T-cell (primary cell): ENCODE data around the gene PPP1R9B. TPM values are rescaled to one million over a fixed set of nuclear protein-coding genes. Genes with fewer than 3 reads are reported as not detected.

Experiments
- ATAC-seq, 4 experiments: fragments of 200-7000 bp in 3 of 4; fragments of 150-1000 bp in 1 of 4; cut with Tn5 transposase; replicated peaks in 1 of 4; 1 replicate in 3 of 4; 2 replicates in 1 of 4; pipeline ENCODE4 v1.10.0; 2021; ENCODE audit warnings: moderate library complexity in 3 of 4, mild to moderate bottlenecking in 2 of 4, moderate number of reproducible peaks in 1 of 4
- CTCF ChIA-PET, 2 donors: fragments of 300-600 bp; sonication (Branson Sonifier 250); formaldehyde crosslinking; loops; one replicate each; lab custom pipeline; 2022; ENCODE audit warnings: antibody characterized with exemption in 2 of 2; lab: Charles Lee
- POLR2A ChIA-PET, 2 donors: fragments of 300-600 bp; sonication (Branson Sonifier 250); formaldehyde crosslinking; loops; one replicate each; lab custom pipeline; 2022; ENCODE audit warnings: antibody characterized with exemption in 2 of 2; lab: Charles Lee
- DNase-seq, 35 experiments: peaks; one replicate each; pipeline versions ENCODE4 v3.0.0 to v3.0.0-alpha.2; 2013 to 2023
- H3K27ac ChIP-seq: one replicate; pipeline ENCODE4 v1.5.1; 2013; ENCODE audit warnings: low read length
- H3K27me3 ChIP-seq, 2 experiments: replicated peaks in 1 of 2; 1 replicate in 1 of 2; 2 replicates in 1 of 2; pipeline versions ENCODE4 v1.6.1 to v1.7.0; 2013; ENCODE audit warnings: low read length in 1 of 2, mixed read lengths in 1 of 2; ENCODE audit not compliant: control insufficient read depth in 2 of 2, insufficient read depth in 2 of 2; ENCODE audit errors: extremely low read depth in 1 of 2
- H3K36me3 ChIP-seq, 2 donors: 1 replicate in 1 of 2; 2 replicates in 1 of 2; pipeline versions ENCODE4 v1.6.1 to v1.7.0; 2013; ENCODE audit warnings: low read length in 1 of 2; ENCODE audit not compliant: control insufficient read depth in 2 of 2, insufficient read depth in 1 of 2; ENCODE audit errors: extremely low read depth in 1 of 2
- H3K4me1 ChIP-seq, 2 experiments: 1 replicate in 1 of 2; 2 replicates in 1 of 2; pipeline versions ENCODE4 v1.6.1 to v1.7.0; 2013; ENCODE audit warnings: low read length in 2 of 2, mixed read lengths in 1 of 2; ENCODE audit not compliant: insufficient read depth in 2 of 2, control insufficient read depth in 1 of 2; ENCODE audit errors: extremely low read depth in 1 of 2
- H3K4me3 ChIP-seq, 2 donors: 1 replicate in 1 of 2; 2 replicates in 1 of 2; pipeline versions ENCODE4 v1.5.1 to v1.7.0; 2013; ENCODE audit warnings: mild to moderate bottlenecking in 2 of 2, low read length in 1 of 2, moderate library complexity in 1 of 2; ENCODE audit not compliant: control insufficient read depth in 1 of 2; ENCODE audit errors: extremely low read depth in 1 of 2
- H3K9me3 ChIP-seq: 2 replicates; pipeline ENCODE4 v1.7.0; 2013
- H3K27ac Mint-ChIP-seq, 2 donors: one replicate each; pipeline ENCODE4 v1.8.0; 2020 to 2021; ENCODE audit warnings: mild to moderate bottlenecking in 2 of 2, mixed read lengths in 2 of 2
- H3K27me3 Mint-ChIP-seq, 2 donors: one replicate each; pipeline ENCODE4 v1.8.0; 2021 to 2022; ENCODE audit warnings: mixed read lengths in 2 of 2
- H3K36me3 Mint-ChIP-seq: one replicate; pipeline ENCODE4 v1.8.0; 2021; ENCODE audit warnings: mixed read lengths
- H3K4me1 Mint-ChIP-seq, 3 donors: one replicate each; pipeline ENCODE4 v1.8.0; 2020 to 2022; ENCODE audit warnings: mixed read lengths in 3 of 3, mild to moderate bottlenecking in 1 of 3
- H3K4me3 Mint-ChIP-seq, 3 donors: one replicate each; pipeline ENCODE4 v1.8.0; 2020 to 2022; ENCODE audit warnings: mild to moderate bottlenecking in 3 of 3, mixed read lengths in 3 of 3, moderate library complexity in 3 of 3
- H3K9me3 Mint-ChIP-seq, 3 donors: one replicate each; pipeline ENCODE4 v1.8.0; 2020 to 2022; ENCODE audit warnings: mixed read lengths in 3 of 3
- WGBS: methylation state at CpG from one replicate; pipeline ENCODE4 v1.1.5; 2013; ENCODE audit warnings: missing lambda C conversion rate; ENCODE audit not compliant: insufficient coverage; 5-methylcytosine and 5-hydroxymethylcytosine counted together
- total RNA-seq, 35 experiments: library from RNA in 6 of 35; stranded (reverse) in 6 of 35; fragments of 120-200 nt in 1 of 35; gene quantifications; one replicate each; pipeline versions ENCODE4 v1.2.1 to v1.2.4 and lab custom pipeline; 2013 to 2026

The PPP1R9B gene
- total RNA-seq, 5 donors from 2014 or later (not counting 1 experiment from before 2014, with no cell fraction given) = 69.5 to 95.9 (median 91.3) TPM

- DNase-seq = no peak
- POLR2A ChIA-PET = interaction anchor here in 1 of 2 donors (0.6 kb wide), 1 partner anchor 39 kb away, joined by 6 read pairs; no protein-coding TSS in a partner anchor
- Mint-ChIP-seq H3K4me1 (peaks cover 34 to 45% (median 42%) of the 10 kb centered on the region in 3 donors), H3K36me3 (peaks cover 42% of the 10 kb centered on the region), H3K27me3 (peaks cover under 1 to 2% of the 10 kb centered on the region in 2 donors), H3K9me3 (no peaks in the 10 kb centered on the region), H3K27ac (peak overlapping the region in 1 of 2 donors; percentile 58), H3K4me3 (no peak overlapping the region)
- no peak for ATAC-seq
- Histone ChIP-seq H3K4me1 (peaks cover 11 to 21% of the 10 kb centered on the region in 2 experiments), H3K4me3 (no peak overlapping the region), H3K27ac (no peak overlapping the region), H3K27me3 (peaks cover 0 to 6% of the 10 kb centered on the region in 2 experiments), H3K9me3 (no peaks in the 10 kb centered on the region), H3K36me3 (peaks cover 19 to 63% of the 10 kb centered on the region in 2 donors)
- WGBS = 83% methylated on average over 2 of the region's 11 CpGs
- CTCF ChIA-PET = interaction anchor here (1.3 to 1.4 kb wide), 2 partner anchors 25 to 26 kb away, joined by 3 read pairs; no protein-coding TSS in a partner anchor
Measured at GRCh38 chr17:50136096-50136687, 14.3 kb downstream of the PPP1R9B start.

- ChIA-PET POLR2A (interaction anchor here in 1 of 2 donors (0.6 kb wide), 1 partner anchor 38 kb away, joined by 6 read pairs; no protein-coding TSS in a partner anchor), CTCF (interaction anchor here in 1 of 2 donors (1.3 kb wide), 1 partner anchor 25 kb away, joined by 3 read pairs; no protein-coding TSS in a partner anchor)
- Histone ChIP-seq H3K9me3 (no peaks in the 10 kb centered on the region), H3K27ac (no peak overlapping the region), H3K36me3 (peaks cover 19 to 57% of the 10 kb centered on the region in 2 donors), H3K27me3 (peaks cover 0 to 13% of the 10 kb centered on the region in 2 experiments), H3K4me3 (no peak overlapping the region), H3K4me1 (peaks cover 10 to 21% of the 10 kb centered on the region in 2 experiments)
- H3K4me3 Mint-ChIP-seq = no peak overlapping the region
- H3K27me3 Mint-ChIP-seq = peaks cover 6 to 7% of the 10 kb centered on the region in 2 donors
- no peaks in the 10 kb centered on the region for H3K9me3 Mint-ChIP-seq
- H3K27ac Mint-ChIP-seq = no peak overlapping the region
- 94% methylated on average over 7 of the region's 16 CpGs for WGBS
- peaks cover 41% of the 10 kb centered on the region for H3K36me3 Mint-ChIP-seq
- ATAC-seq (no peak), DNase-seq (no peak)
- peaks cover 33 to 45% (median 42%) of the 10 kb centered on the region in 3 donors for H3K4me1 Mint-ChIP-seq
Measured at GRCh38 chr17:50135316-50136095, 15.0 kb downstream of the PPP1R9B start.

- no peaks in the 10 kb centered on the region for H3K9me3 ChIP-seq
- DNase-seq (no peak), ATAC-seq (no peak)
- Mint-ChIP-seq H3K4me1 (peaks cover 24 to 38% (median 33%) of the 10 kb centered on the region in 3 donors), H3K4me3 (no peak overlapping the region), H3K9me3 (no peaks in the 10 kb centered on the region), H3K27me3 (peaks cover 6 to 7% of the 10 kb centered on the region in 2 donors), H3K27ac (no peak overlapping the region), H3K36me3 (peaks cover 30% of the 10 kb centered on the region)
- H3K4me3 ChIP-seq = no peak overlapping the region
- H3K4me1 ChIP-seq = peaks cover 4 to 19% of the 10 kb centered on the region in 2 experiments
- H3K27me3 ChIP-seq = peaks cover 0 to 20% of the 10 kb centered on the region in 2 experiments
- 85% methylated on average over 7 of the region's 16 CpGs for WGBS
- CTCF ChIA-PET = no interaction called here
- POLR2A ChIA-PET = no interaction called here
- peaks cover 19 to 53% of the 10 kb centered on the region in 2 donors for H3K36me3 ChIP-seq
- no peak overlapping the region for H3K27ac ChIP-seq
Measured at GRCh38 chr17:50134206-50135110, 16.0 kb downstream of the PPP1R9B start.

- Histone ChIP-seq H3K27ac (no peak overlapping the region), H3K4me1 (peaks cover 4 to 22% of the 10 kb centered on the region in 2 experiments), H3K27me3 (peaks cover 0 to 27% of the 10 kb centered on the region in 2 experiments), H3K9me3 (no peaks in the 10 kb centered on the region), H3K4me3 (no peak overlapping the region), H3K36me3 (peaks cover 16 to 46% of the 10 kb centered on the region in 2 donors)
- H3K9me3 Mint-ChIP-seq = no peaks in the 10 kb centered on the region
- H3K4me1 Mint-ChIP-seq = peaks cover 23 to 38% (median 35%) of the 10 kb centered on the region in 3 donors
- ChIA-PET POLR2A (no interaction called here), CTCF (no interaction called here)
- no peak overlapping the region for H3K4me3 Mint-ChIP-seq
- WGBS = 100% methylated on average over 1 of the region's 16 CpGs
- peaks cover 27% of the 10 kb centered on the region for H3K36me3 Mint-ChIP-seq
- H3K27ac Mint-ChIP-seq = no peak overlapping the region
- no peak for ATAC-seq
- no peak for DNase-seq
- peaks cover 7 to 8% of the 10 kb centered on the region in 2 donors for H3K27me3 Mint-ChIP-seq
Measured at GRCh38 chr17:50133769-50134099, 16.7 kb downstream of the PPP1R9B start.

GRCh38 chr17:50133028-50133768 is 17.3 kb downstream of the PPP1R9B start:
- Histone ChIP-seq H3K9me3 (no peaks in the 10 kb centered on the region), H3K4me3 (no peak overlapping the region), H3K4me1 (peaks cover 6 to 26% of the 10 kb centered on the region in 2 experiments), H3K27ac (no peak overlapping the region), H3K36me3 (peaks cover 12 to 40% of the 10 kb centered on the region in 2 donors), H3K27me3 (peaks cover 0 to 32% of the 10 kb centered on the region in 2 experiments)
- ChIA-PET CTCF (no interaction called here), POLR2A (no interaction called here)
- WGBS = 82% methylated on average over 3 of the region's 7 CpGs
- no peak overlapping the region for H3K27ac Mint-ChIP-seq
- DNase-seq (no peak), ATAC-seq (no peak)
- H3K9me3 Mint-ChIP-seq = no peaks in the 10 kb centered on the region
- H3K36me3 Mint-ChIP-seq = peaks cover 23% of the 10 kb centered on the region
- peaks cover 12 to 13% of the 10 kb centered on the region in 2 donors for H3K27me3 Mint-ChIP-seq
- no peak overlapping the region for H3K4me3 Mint-ChIP-seq
- H3K4me1 Mint-ChIP-seq = peaks cover 26 to 40% (median 36%) of the 10 kb centered on the region in 3 donors
